A549 (cell line): ENCODE data around the gene HSD17B3. TPM values are rescaled to one million over a fixed set of nuclear protein-coding genes. Genes with fewer than 3 reads are reported as not detected.

ENCODE experiments used
- ATAC-seq, 2 experiments: fragments of 200-7000 bp in 1 of 2; fragments of >200 bp in 1 of 2; cut with Nextera tagmentation in 1 of 2; cut with Tn5 transposase in 1 of 2; 3 replicates each; pipeline versions ENCODE4 v1.8.0 to v1.9.1; 2018 to 2020; ENCODE audit warnings: mild to moderate bottlenecking in 1 of 2, moderate library complexity in 1 of 2
- CTCF ChIA-PET: fragments of 300-600 bp; sonication (Branson Sonifier 250); formaldehyde crosslinking; extraction: SDS; loops from one replicate; lab custom pipeline; 2021; ENCODE audit warnings: antibody characterized with exemption, inconsistent platforms; lab: Yijun Ruan, JAX
- POLR2A ChIA-PET: fragments of 350-600 bp; formaldehyde crosslinking; extraction: SDS; loops from one replicate; lab custom pipeline; 2021; ENCODE audit warnings: antibody characterized with exemption, inconsistent platforms; lab: Yijun Ruan, JAX
- DNase-seq, 2 experiments: peaks; one replicate each; pipeline versions ENCODE4 v3.0.0 to v3.0.0-alpha.2; 2011 to 2016; ENCODE audit warnings: low read depth in 1 of 2, low spot score in 1 of 2
- FAIRE-seq: peaks from 2 replicates; lab custom pipeline; 2011; peaks lifted over from hg19 to GRCh38; lab: Jason Lieb, UNC
- H3K27ac ChIP-seq, 2 experiments: fragments of >200 bp; sonication (Bioruptor Twin); formaldehyde crosslinking; 3 replicates each; pipeline ENCODE4 v1.5.1; 2016 to 2017
- H3K4me1 ChIP-seq: fragments of >200 bp; sonication (Bioruptor Twin); formaldehyde crosslinking; 3 replicates; pipeline ENCODE4 v1.6.1; 2016
- H3K4me2 ChIP-seq: fragments of >200 bp; sonication (Bioruptor Twin); formaldehyde crosslinking; 3 replicates; pipeline ENCODE4 v1.6.1; 2016
- H3K4me3 ChIP-seq: fragments of >200 bp; sonication (Bioruptor Twin); formaldehyde crosslinking; 3 replicates; pipeline ENCODE4 v1.5.1; 2016
- H3K9me3 ChIP-seq: fragments of >200 bp; sonication (Bioruptor Twin); formaldehyde crosslinking; 3 replicates; pipeline ENCODE4 v1.6.1; 2016
- ATOH8 ChIP-seq: fragments of 250-450 bp; sonication (Bioruptor Pico); IDR thresholded peaks from 2 replicates; pipeline ENCODE4 v1.5.0; 2020; ENCODE audit warnings: low read depth, mild to moderate bottlenecking, moderate library complexity
- BCL3 ChIP-seq: fragments of >200 bp; sonication (Bioruptor Twin); formaldehyde crosslinking; IDR thresholded peaks from 3 replicates; pipeline ENCODE4 v1.6.1; 2016
- BHLHE40 ChIP-seq: IDR thresholded peaks from 2 replicates; pipeline ENCODE4 v1.6.1; 2012; ENCODE audit warnings: low read depth, low read length, inconsistent platforms
- CBX8 ChIP-seq: fragments of 200-600 bp; sonication (generic); IDR thresholded peaks from 2 replicates; pipeline ENCODE4 v1.6.1; 2016
- CEBPB ChIP-seq, 2 experiments: fragments of >200 bp in 1 of 2; sonication (Bioruptor Twin) in 1 of 2; formaldehyde crosslinking in 1 of 2; IDR thresholded peaks; 2 replicates each; pipeline ENCODE4 v1.6.1; 2012 to 2016
- EHF ChIP-seq: fragments of 250-450 bp; sonication (Bioruptor Pico); IDR thresholded peaks from 2 replicates; pipeline ENCODE4 v1.5.0; 2020; ENCODE audit warnings: mild to moderate bottlenecking
- EHMT2 ChIP-seq: fragments of 200-600 bp; sonication (generic); IDR thresholded peaks from 2 replicates; pipeline ENCODE4 v1.6.1; 2016; ENCODE audit warnings: antibody characterized with exemption, low read depth, mild to moderate bottlenecking, moderate library complexity
- ELK1 ChIP-seq: fragments of 150-350 bp; IDR thresholded peaks from 2 replicates; pipeline ENCODE4 v1.6.1; 2014; ENCODE audit warnings: low read depth, mild to moderate bottlenecking, low read length
- EP300 ChIP-seq, 2 experiments: fragments of >200 bp; sonication (Bioruptor Twin); formaldehyde crosslinking; IDR thresholded peaks; 2 replicates in 1 of 2; 3 replicates in 1 of 2; pipeline ENCODE4 v1.6.1; 2016 to 2017
- FOSB ChIP-seq: fragments of 250-450 bp; sonication (Bioruptor Pico); IDR thresholded peaks from 2 replicates; pipeline ENCODE4 v1.5.0; 2020; ENCODE audit warnings: mild to moderate bottlenecking, moderate library complexity
- FOXS1 ChIP-seq: fragments of 250-450 bp; sonication (Bioruptor Pico); IDR thresholded peaks from 2 replicates; pipeline ENCODE4 v1.5.0; 2020; ENCODE audit warnings: mild to moderate bottlenecking, moderate library complexity
- HES2 ChIP-seq: fragments of >200 bp; sonication (Bioruptor Twin); formaldehyde crosslinking; IDR thresholded peaks from 2 replicates; pipeline ENCODE4 v1.6.1; 2016
- HMGXB4 ChIP-seq: fragments of 250-450 bp; sonication (Bioruptor Pico); IDR thresholded peaks from 2 replicates; pipeline ENCODE4 v1.5.0; 2021; ENCODE audit warnings: mild to moderate bottlenecking, moderate library complexity, borderline replicate concordance
- HOXA7 ChIP-seq: fragments of 250-450 bp; sonication (Bioruptor Pico); IDR thresholded peaks from 2 replicates; pipeline ENCODE4 v1.5.0; 2020; ENCODE audit warnings: mild to moderate bottlenecking, moderate library complexity
- HOXB13 ChIP-seq: fragments of 250-450 bp; sonication (Bioruptor Pico); IDR thresholded peaks from 2 replicates; pipeline ENCODE4 v1.5.0; 2020; ENCODE audit warnings: low read depth, mild to moderate bottlenecking, moderate library complexity
- JUNB ChIP-seq: fragments of >200 bp; sonication (Bioruptor Twin); formaldehyde crosslinking; IDR thresholded peaks from 2 replicates; pipeline ENCODE4 v1.6.1; 2016
- KDM1A ChIP-seq: fragments of 200-600 bp; sonication (generic); IDR thresholded peaks from 2 replicates; pipeline ENCODE4 v1.6.1; 2016; ENCODE audit warnings: low read depth, mild to moderate bottlenecking
- KDM5A ChIP-seq: fragments of 200-600 bp; sonication (generic); IDR thresholded peaks from 2 replicates; pipeline ENCODE4 v1.6.1; 2016; ENCODE audit warnings: antibody characterized with exemption, mild to moderate bottlenecking
- MAFK ChIP-seq: fragments of 450-650 bp; IDR thresholded peaks from 2 replicates; pipeline ENCODE4 v1.6.1; 2014; ENCODE audit not compliant: partially characterized antibody
- MAZ ChIP-seq: fragments of 150-350 bp; IDR thresholded peaks from 2 replicates; pipeline ENCODE4 v1.6.1; 2014; ENCODE audit warnings: antibody characterized with exemption, low read depth, low read length, borderline replicate concordance
- POLR2AphosphoS2 ChIP-seq: conservative IDR thresholded peaks from 2 replicates; pipeline ENCODE4 v1.6.1; 2012; ENCODE audit warnings: low read length, improper control_type of control experiment, inconsistent platforms
- RAD21 ChIP-seq, 2 experiments: fragments of >200 bp in 1 of 2; sonication (Bioruptor Twin) in 1 of 2; formaldehyde crosslinking in 1 of 2; IDR thresholded peaks in 1 of 2; conservative IDR thresholded peaks in 1 of 2; 2 replicates in 1 of 2; 3 replicates in 1 of 2; pipeline ENCODE4 v1.6.1; 2012 to 2018; ENCODE audit warnings: inconsistent platforms in 1 of 2
- RCOR1 ChIP-seq: fragments of 150-350 bp; IDR thresholded peaks from 2 replicates; pipeline ENCODE4 v1.6.1; 2014; ENCODE audit warnings: antibody characterized with exemption, low read length, low read depth
- REST ChIP-seq: fragments of 200-600 bp; sonication (generic); IDR thresholded peaks from 2 replicates; pipeline ENCODE4 v1.6.1; 2016; ENCODE audit warnings: antibody characterized with exemption, mild to moderate bottlenecking, moderate library complexity
- RFX5 ChIP-seq: fragments of 450-650 bp; IDR thresholded peaks from 2 replicates; pipeline ENCODE4 v1.7.1; 2014; ENCODE audit warnings: antibody characterized with exemption, mild to moderate bottlenecking, moderate library complexity
- USF2 ChIP-seq: fragments of 450-650 bp; IDR thresholded peaks from 2 replicates; pipeline ENCODE4 v1.6.1; 2014; ENCODE audit warnings: antibody characterized with exemption
- ZNF302 ChIP-seq: fragments of 250-450 bp; sonication (Bioruptor Pico); IDR thresholded peaks from 2 replicates; pipeline ENCODE4 v1.9.0; 2021; ENCODE audit warnings: inconsistent platforms, mild to moderate bottlenecking, moderate library complexity
- ZSCAN20 ChIP-seq: fragments of 250-450 bp; sonication (Bioruptor Pico); IDR thresholded peaks from 2 replicates; pipeline ENCODE4 v1.8.0; 2022; ENCODE audit warnings: mild to moderate bottlenecking, moderate library complexity
- WGBS: methylation state at CpG from one replicate; pipeline ENCODE4 v1.1.6; 2017; ENCODE audit errors: missing lambda C conversion rate; 5-methylcytosine and 5-hydroxymethylcytosine counted together
- polyA plus RNA-seq, 4 experiments: library from polyadenylated mRNA; depleted of rRNA in 3 of 4; stranded (reverse); fragments of >200 nt; fragmentation: RNase III in 1 of 4; extraction: RNeasy Plus Mini Kit Qiagen cat#74134 plus additional on column Dnase treatment in 1 of 4; gene quantifications; 2 replicates in 3 of 4; 3 replicates in 1 of 4; pipeline ENCODE4 v1.2.3, GENCODE V29; 2011 to 2017

Gene HSD17B3
- polyA plus RNA-seq, 2 of the 4 experiments (the other 2 are of a cell fraction), result 0.22 to 0.25 TPM

- H3K27ac ChIP-seq, result no peak overlapping the region
- CTCF ChIA-PET, result no interaction called here
- no peak overlapping the region for H3K4me2 ChIP-seq
- H3K4me3 ChIP-seq, result no peak overlapping the region
- POLR2A ChIA-PET, result no interaction called here
- H3K9me3 ChIP-seq, result peaks cover 34% of the 10 kb centered on the region
- WGBS, result 81% methylated on average over 12 of the region's 12 CpGs
- DNase-seq, result no peak
- no peak for TF ChIP-seq FOXS1 (CRISPR knock-in tag)
- no peak for TF ChIP-seq MAFK
- no peak for TF ChIP-seq ZSCAN20 (CRISPR knock-in tag)
- TF ChIP-seq HOXB13 (CRISPR knock-in tag), result no peak
- TF ChIP-seq EP300 (IDR thresholded peaks at IDR 0.05), result no peak
- TF ChIP-seq RCOR1, result no peak
- TF ChIP-seq ELK1, result no peak
- no peak for TF ChIP-seq USF2
- no peak for TF ChIP-seq RFX5
- no peak for TF ChIP-seq HMGXB4 (CRISPR knock-in tag)
- TF ChIP-seq EHMT2, result no peak
- TF ChIP-seq RAD21 (conservative IDR thresholded peaks at IDR 0.05 in 1 of 2, IDR thresholded peaks at IDR 0.05 in 1 of 2), result no peak
- TF ChIP-seq EHF (CRISPR knock-in tag), result no peak
- TF ChIP-seq CEBPB (IDR thresholded peaks at IDR 0.05), result no peak
- no peak for TF ChIP-seq BCL3
- no peak for TF ChIP-seq KDM1A
- TF ChIP-seq POLR2AphosphoS2, result no peak
- no peak for TF ChIP-seq HOXA7 (CRISPR knock-in tag)
- no peak for TF ChIP-seq BHLHE40
- no peak for TF ChIP-seq JUNB
- ATAC-seq, result no peak
- H3K4me1 ChIP-seq, result no peaks in the 10 kb centered on the region
- no peak for FAIRE-seq
Measured at GRCh38 chr9:96187151-96187555, 114.8 kb downstream of the HSD17B3 start.

- H3K4me1 ChIP-seq, result no peaks in the 10 kb centered on the region
- no peak for DNase-seq
- no peak overlapping the region for H3K4me2 ChIP-seq
- peaks cover 29% of the 10 kb centered on the region for H3K9me3 ChIP-seq
- CTCF ChIA-PET, result no interaction called here
- no peak for ATAC-seq
- no peak overlapping the region for H3K4me3 ChIP-seq
- WGBS, result 81% methylated on average over 14 of the region's 18 CpGs
- FAIRE-seq, result no peak
- POLR2A ChIA-PET, result no interaction called here
- H3K27ac ChIP-seq, result no peak overlapping the region
- no peak for TF ChIP-seq CBX8
- TF ChIP-seq RAD21 (conservative IDR thresholded peaks at IDR 0.05 in 1 of 2, IDR thresholded peaks at IDR 0.05 in 1 of 2), result no peak
- TF ChIP-seq FOXS1 (CRISPR knock-in tag), result no peak
- TF ChIP-seq ZNF302 (CRISPR knock-in tag), result no peak
- TF ChIP-seq FOSB (CRISPR knock-in tag), result no peak
- no peak for TF ChIP-seq MAZ
- TF ChIP-seq KDM1A, result no peak
- TF ChIP-seq KDM5A, result no peak
- TF ChIP-seq ATOH8, result no peak
- no peak for TF ChIP-seq HES2
- TF ChIP-seq USF2, result no peak
- no peak for TF ChIP-seq REST
Measured at GRCh38 chr9:96186591-96187011, 115.4 kb downstream of the HSD17B3 start.
